Measurements from ENCODE around the gene PDZD2.

Gene PDZD2

DNA sequence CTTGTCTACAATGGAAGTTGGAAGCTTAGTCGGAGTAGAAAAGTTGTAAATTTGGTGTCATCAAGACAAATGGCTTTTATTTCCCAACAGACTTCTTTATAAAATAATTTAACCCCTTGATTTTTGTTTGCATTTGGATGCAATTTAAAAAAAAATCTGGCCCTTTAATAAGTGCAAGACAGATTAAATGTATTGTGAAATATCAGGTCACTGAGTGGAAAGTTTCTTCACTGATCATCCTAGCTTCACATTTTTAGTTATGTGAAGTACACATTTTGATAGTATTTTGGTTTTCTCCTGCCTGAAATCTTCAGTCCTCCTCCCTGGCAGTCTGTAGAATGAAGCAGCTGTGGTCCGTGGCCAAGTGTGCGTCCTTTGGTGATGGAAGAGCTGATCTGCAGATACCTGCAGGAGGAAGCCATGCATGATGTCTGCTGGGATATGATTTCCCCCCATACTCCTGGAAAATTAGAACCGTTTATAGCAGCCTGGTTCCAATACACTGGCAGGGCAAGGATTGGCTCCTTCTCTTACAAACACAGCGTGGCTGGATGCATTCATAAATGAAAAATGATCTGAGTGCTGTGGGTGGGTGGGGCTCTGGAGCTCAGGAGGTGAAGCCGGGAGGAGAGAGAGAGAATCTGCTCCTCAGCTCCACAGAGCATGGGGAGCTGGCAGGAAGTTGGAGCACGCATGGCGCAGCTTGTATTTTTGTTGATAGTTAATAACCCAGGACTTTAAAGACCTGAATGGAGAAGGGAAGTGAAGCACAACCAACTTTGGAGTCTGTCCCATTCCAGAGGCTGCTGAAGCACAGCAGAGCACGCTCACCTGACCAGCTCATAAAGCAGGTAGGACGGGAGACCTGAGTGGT is 296.8 kb downstream of the PDZD2 start:
- in situ Hi-C loops (cut with MboI; ENCODE audit: low pct_unique_long_range_greater_than_20kb, low sequenced_read_pairs, unreplicated experiment), result no loop called here
- no peak for DNase-seq (ENCODE audit: low spot score)
- TF ChIP-seq, protein P1, sequence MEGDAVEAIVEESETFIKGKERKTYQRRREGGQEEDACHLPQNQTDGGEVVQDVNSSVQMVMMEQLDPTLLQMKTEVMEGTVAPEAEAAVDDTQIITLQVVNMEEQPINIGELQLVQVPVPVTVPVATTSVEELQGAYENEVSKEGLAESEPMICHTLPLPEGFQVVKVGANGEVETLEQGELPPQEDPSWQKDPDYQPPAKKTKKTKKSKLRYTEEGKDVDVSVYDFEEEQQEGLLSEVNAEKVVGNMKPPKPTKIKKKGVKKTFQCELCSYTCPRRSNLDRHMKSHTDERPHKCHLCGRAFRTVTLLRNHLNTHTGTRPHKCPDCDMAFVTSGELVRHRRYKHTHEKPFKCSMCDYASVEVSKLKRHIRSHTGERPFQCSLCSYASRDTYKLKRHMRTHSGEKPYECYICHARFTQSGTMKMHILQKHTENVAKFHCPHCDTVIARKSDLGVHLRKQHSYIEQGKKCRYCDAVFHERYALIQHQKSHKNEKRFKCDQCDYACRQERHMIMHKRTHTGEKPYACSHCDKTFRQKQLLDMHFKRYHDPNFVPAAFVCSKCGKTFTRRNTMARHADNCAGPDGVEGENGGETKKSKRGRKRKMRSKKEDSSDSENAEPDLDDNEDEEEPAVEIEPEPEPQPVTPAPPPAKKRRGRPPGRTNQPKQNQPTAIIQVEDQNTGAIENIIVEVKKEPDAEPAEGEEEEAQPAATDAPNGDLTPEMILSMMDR (IDR thresholded peaks at IDR 0.05; ENCODE audit: extremely low read depth, insufficient read depth, missing control alignments), result no peak

DNA sequence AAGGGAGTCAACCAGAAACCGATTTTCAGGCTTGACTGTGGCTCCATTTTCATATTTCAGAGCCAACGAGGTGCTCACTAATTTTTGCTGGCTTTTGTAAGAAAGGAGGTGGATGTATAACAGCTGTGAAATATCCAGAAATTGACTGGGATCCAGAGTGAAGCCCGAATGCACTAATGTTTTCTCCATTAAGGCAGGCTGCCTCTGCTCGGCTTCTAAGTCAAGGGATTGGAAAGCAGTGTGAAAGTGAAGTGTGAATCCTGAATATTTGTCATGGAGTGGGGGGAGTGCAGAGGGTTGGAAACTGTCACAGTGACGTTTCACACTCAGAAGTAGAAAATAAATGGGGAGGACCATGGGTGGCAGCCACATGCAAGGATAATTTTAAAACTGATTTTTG is 297.8 kb downstream of the PDZD2 start:
- no peak for DNase-seq (ENCODE audit: low spot score)
- TF ChIP-seq, protein P1 (IDR thresholded peaks at IDR 0.05; ENCODE audit: extremely low read depth, insufficient read depth, missing control alignments), result no peak
- in situ Hi-C loops (cut with MboI; ENCODE audit: low pct_unique_long_range_greater_than_20kb, low sequenced_read_pairs, unreplicated experiment), result no loop called here

DNA sequence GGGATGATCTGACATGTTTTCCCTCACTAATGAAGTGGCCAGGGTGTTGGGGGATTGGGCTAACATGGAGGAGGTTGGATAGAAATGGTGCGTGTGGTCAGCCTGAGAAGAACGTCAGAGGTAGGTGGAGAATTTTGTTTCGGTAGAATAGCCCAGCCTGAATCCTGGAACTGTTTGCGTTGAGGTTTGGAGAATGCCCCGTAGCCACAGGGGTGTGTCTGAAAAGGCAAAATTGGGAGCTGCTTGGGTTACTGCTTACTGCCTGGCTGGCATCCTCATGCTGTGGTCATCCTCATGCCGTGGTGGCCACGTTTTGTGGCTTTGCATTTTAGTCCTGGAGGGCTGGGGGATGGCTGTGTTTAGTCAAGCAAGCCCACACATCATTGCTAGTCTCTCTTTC is 298.3 kb downstream of the PDZD2 start:
- in situ Hi-C loops (cut with MboI; ENCODE audit: low pct_unique_long_range_greater_than_20kb, low sequenced_read_pairs, unreplicated experiment), result no loop called here
- TF ChIP-seq, protein P1 (IDR thresholded peaks at IDR 0.05; ENCODE audit: extremely low read depth, insufficient read depth, missing control alignments), result no peak
- no peak for DNase-seq (ENCODE audit: low spot score)

DNA sequence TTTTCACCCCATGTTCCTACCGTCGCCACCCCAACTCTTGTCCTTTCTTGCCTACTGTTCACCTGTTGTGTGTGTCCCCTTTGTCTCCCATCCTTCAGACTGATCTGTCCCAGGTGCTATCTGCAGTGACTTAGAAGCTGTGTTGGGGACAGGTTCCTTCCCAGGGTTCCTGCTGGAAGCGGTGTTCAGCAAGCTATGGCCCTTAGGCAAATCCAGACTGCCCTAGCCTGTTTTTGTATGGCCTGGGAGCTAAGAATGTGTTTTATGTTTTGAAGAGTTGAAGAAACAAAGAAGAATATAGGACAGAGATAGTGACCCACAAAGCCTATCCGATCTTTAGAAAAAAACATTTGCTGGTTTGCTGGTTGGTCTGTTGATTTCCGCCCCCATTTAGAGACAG is 298.8 kb downstream of the PDZD2 start:
- DNase-seq (ENCODE audit: low spot score), result no peak
- TF ChIP-seq, protein P1 (IDR thresholded peaks at IDR 0.05; ENCODE audit: extremely low read depth, insufficient read depth, missing control alignments), result no peak

DNA sequence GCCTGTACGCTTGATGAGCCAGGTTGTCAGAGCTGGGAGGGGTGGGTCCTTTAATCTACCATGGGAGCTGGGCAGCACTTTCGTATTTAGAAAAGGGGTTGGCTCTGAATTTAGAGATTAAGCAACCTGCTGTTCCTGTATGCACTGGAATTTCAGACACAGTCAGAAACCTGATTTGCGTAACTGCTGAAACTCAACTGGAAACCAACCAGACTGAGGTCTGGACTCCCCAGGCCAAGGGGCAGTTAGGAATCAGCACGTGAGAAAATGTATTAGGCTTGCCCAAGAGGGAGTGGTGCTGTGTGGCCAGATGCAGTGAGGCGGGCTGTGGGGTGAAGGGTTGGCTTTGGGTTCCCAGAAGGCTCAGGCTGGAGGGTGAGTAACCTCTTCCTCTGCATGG is 300.2 kb downstream of the PDZD2 start:
- in situ Hi-C loops (cut with MboI; ENCODE audit: low pct_unique_long_range_greater_than_20kb, low sequenced_read_pairs, unreplicated experiment), result no loop called here
- no peak for DNase-seq (ENCODE audit: low spot score)
- TF ChIP-seq, protein P1 (IDR thresholded peaks at IDR 0.05; ENCODE audit: extremely low read depth, insufficient read depth, missing control alignments), result no peak

More for the DNA sequence above, 298.8 kb downstream of the PDZD2 start:
- in situ Hi-C loops (cut with MboI; ENCODE audit: low pct_unique_long_range_greater_than_20kb, low sequenced_read_pairs, unreplicated experiment), result no loop called here

DNA sequence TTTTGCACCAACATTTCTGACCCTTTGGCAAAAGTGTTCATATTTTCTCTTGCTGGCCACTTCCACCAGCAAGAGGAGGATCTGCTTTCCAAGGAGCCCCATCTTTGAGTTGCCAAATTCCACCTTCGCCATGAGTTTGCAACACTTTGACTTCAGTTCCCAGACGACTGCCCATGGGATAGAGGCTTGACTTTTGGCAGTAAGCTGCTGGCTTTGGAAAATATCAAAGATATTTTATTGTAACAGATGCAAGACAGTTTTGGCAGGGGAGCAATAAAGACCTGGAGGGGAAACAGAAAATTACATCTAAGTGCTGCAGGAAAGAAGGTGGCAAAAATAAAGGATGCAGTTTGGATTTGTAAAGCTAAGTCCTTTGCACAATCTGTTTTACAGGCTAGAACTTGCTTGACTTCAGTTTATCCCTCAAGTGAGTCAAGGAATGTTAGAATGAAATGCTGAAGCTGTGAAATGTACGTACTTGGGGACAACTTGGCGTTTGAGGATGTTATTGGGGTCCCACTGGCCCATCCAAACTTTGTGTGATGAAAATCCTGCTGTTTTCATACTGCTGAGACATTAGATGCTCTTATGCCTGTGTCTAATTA is 302.3 kb downstream of the PDZD2 start:
- TF ChIP-seq, protein P1 (IDR thresholded peaks at IDR 0.05; ENCODE audit: extremely low read depth, insufficient read depth, missing control alignments), result no peak
- DNase-seq (ENCODE audit: low spot score), result no peak
- in situ Hi-C loops (cut with MboI; ENCODE audit: low pct_unique_long_range_greater_than_20kb, low sequenced_read_pairs, unreplicated experiment), result no loop called here

All from GM13977 (cell line).